ENCODE data around the gene KRTAP10-9. TPM values are rescaled to one million over a fixed set of nuclear protein-coding genes. Genes with fewer than 3 reads are reported as not detected.

Gene KRTAP10-9
- polyA plus RNA-seq, 1 of the 3 experiments (the other 2 are of a cell fraction): not detected

DNA sequence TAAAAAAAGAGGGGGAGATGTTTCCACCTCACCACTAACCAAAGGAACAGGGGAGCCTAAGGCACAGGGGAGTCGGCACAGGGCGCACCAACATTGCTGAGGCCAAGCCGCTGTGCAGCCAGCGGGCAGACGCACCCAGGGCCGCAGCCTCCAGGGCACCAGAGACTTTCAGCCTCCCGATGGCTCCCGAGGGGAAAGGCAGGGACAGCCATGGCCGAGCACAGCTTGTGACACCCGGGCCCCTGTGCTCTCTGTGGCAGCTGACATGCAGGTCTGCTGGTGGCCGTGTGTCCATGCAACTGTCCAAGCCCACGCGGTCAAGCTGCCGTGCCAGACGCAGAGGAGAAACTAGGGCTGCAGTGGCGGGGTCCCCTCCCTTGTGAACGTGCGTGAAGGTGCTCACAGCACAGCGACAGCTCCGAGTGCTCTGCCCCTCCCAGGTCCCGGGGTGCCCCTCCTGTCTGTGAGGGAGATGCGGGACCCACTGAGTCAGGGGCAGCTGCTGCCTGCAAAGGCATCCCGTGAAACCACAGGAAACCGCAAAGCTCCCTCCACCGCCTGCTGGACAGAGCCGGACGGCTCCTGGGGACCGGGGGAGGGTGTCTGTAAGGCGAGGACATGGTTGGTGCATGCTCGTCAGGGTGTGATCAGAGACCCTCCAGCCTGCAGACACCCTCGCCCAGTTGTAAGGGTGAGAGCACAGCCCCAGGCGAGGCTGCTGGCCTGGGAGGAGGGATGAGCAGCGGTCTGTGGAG lies 21.8 kb downstream of the KRTAP10-9 start:
- Histone ChIP-seq H3F3A (replicated peaks; ENCODE audit: insufficient read depth) (no peaks in the 10 kb centered on the region), H3K27me3 (ENCODE audit: insufficient read depth) (peaks cover 53% of the 10 kb centered on the region), H3K36me3 (replicated peaks in 1 of 2; ENCODE audit: control insufficient read depth in 1 of 2, insufficient read depth in 2 of 2, low read length in 1 of 2) (no peaks in the 10 kb centered on the region), H3K27ac (ENCODE audit: low read depth in 2 of 2, low read length in 1 of 2) (no peak overlapping the region), H3K79me2 (ENCODE audit: insufficient read depth) (no peaks in the 10 kb centered on the region), H3K4me3 (ENCODE audit: low read depth in 2 of 2, low read length in 1 of 2) (no peak overlapping the region), H4K20me1 (ENCODE audit: insufficient read depth) (no peaks in the 10 kb centered on the region), H3K9ac (no peak overlapping the region), H2AFZ (ENCODE audit: low read depth) (no peak overlapping the region), H3K4me1 (ENCODE audit: control insufficient read depth in 1 of 2, insufficient read depth in 2 of 2, low read depth in 1 of 2, low read length in 1 of 2) (no peaks in the 10 kb centered on the region), H3K4me2 (no peak overlapping the region), H3K9me3 (0 out of 2 replicates have a peak, but pooled peaks cover 5% of the 10 kb centered on the region), H3K9me2 (no peaks in the 10 kb centered on the region)
- ChIA-PET POLR2A (interaction anchor here (0.6 kb wide), 1 partner anchor 50 kb away, joined by 3 read pairs; no protein-coding TSS in a partner anchor), CTCF (interaction anchor here (1.9 kb wide), 1 partner anchor 11 kb away, joined by 4 read pairs; the partner anchor contains the start of gene KRTAP10-10)
- no peak for DNase-seq
- 14% methylated on average over 24 of the region's 33 CpGs for WGBS (ENCODE audit: low lambda C conversion rate)
- no peak for TF ChIP-seq RAD21 (IDR thresholded peaks at IDR 0.05; ENCODE audit: low read length)
- no peak for TF ChIP-seq ELF1 (IDR thresholded peaks at IDR 0.05)
- TF ChIP-seq CHD2 (IDR thresholded peaks at IDR 0.05; ENCODE audit: low read length, partially characterized antibody): no peak
- no peak for TF ChIP-seq POLR2AphosphoS5 (IDR thresholded peaks at IDR 0.05; ENCODE audit: low read depth, low read length)
- TF ChIP-seq YY1 (IDR thresholded peaks at IDR 0.05; ENCODE audit: low read depth): no peak
- no peak for TF ChIP-seq EZH2phosphoT487 (IDR thresholded peaks at IDR 0.05; ENCODE audit: borderline replicate concordance, low read depth)
- TF ChIP-seq RCOR1 (IDR thresholded peaks at IDR 0.05; ENCODE audit: low read length): no peak
- no peak for TF ChIP-seq NFIC (IDR thresholded peaks at IDR 0.05; ENCODE audit: borderline replicate concordance)
- TF ChIP-seq FOXJ3 (CRISPR knock-in tag; IDR thresholded peaks at IDR 0.05): no peak
- no peak for TF ChIP-seq RXRA (IDR thresholded peaks at IDR 0.05; ENCODE audit: borderline replicate concordance, low read depth)
- TF ChIP-seq SMC3 (IDR thresholded peaks at IDR 0.05; ENCODE audit: low read depth, low read length): no peak
- TF ChIP-seq, protein P1, sequence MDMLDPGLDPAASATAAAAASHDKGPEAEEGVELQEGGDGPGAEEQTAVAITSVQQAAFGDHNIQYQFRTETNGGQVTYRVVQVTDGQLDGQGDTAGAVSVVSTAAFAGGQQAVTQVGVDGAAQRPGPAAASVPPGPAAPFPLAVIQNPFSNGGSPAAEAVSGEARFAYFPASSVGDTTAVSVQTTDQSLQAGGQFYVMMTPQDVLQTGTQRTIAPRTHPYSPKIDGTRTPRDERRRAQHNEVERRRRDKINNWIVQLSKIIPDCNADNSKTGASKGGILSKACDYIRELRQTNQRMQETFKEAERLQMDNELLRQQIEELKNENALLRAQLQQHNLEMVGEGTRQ (IDR thresholded peaks at IDR 0.05; ENCODE audit: borderline replicate concordance, low read depth, low read length): no peak
- TF ChIP-seq, protein P2, sequence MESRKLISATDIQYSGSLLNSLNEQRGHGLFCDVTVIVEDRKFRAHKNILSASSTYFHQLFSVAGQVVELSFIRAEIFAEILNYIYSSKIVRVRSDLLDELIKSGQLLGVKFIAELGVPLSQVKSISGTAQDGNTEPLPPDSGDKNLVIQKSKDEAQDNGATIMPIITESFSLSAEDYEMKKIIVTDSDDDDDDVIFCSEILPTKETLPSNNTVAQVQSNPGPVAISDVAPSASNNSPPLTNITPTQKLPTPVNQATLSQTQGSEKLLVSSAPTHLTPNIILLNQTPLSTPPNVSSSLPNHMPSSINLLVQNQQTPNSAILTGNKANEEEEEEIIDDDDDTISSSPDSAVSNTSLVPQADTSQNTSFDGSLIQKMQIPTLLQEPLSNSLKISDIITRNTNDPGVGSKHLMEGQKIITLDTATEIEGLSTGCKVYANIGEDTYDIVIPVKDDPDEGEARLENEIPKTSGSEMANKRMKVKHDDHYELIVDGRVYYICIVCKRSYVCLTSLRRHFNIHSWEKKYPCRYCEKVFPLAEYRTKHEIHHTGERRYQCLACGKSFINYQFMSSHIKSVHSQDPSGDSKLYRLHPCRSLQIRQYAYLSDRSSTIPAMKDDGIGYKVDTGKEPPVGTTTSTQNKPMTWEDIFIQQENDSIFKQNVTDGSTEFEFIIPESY (IDR thresholded peaks at IDR 0.05; ENCODE audit: borderline replicate concordance, low read depth): no peak
- TF ChIP-seq, protein P3, sequence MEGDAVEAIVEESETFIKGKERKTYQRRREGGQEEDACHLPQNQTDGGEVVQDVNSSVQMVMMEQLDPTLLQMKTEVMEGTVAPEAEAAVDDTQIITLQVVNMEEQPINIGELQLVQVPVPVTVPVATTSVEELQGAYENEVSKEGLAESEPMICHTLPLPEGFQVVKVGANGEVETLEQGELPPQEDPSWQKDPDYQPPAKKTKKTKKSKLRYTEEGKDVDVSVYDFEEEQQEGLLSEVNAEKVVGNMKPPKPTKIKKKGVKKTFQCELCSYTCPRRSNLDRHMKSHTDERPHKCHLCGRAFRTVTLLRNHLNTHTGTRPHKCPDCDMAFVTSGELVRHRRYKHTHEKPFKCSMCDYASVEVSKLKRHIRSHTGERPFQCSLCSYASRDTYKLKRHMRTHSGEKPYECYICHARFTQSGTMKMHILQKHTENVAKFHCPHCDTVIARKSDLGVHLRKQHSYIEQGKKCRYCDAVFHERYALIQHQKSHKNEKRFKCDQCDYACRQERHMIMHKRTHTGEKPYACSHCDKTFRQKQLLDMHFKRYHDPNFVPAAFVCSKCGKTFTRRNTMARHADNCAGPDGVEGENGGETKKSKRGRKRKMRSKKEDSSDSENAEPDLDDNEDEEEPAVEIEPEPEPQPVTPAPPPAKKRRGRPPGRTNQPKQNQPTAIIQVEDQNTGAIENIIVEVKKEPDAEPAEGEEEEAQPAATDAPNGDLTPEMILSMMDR (IDR thresholded peaks at IDR 0.05): no peak
- TF ChIP-seq TEAD4 (IDR thresholded peaks at IDR 0.05; ENCODE audit: borderline replicate concordance, insufficient read depth): no peak
- TF ChIP-seq JUND (IDR thresholded peaks at IDR 0.05): no peak
- no peak for TF ChIP-seq GABPA (IDR thresholded peaks at IDR 0.05; ENCODE audit: low read depth)
- TF ChIP-seq, protein P4, sequence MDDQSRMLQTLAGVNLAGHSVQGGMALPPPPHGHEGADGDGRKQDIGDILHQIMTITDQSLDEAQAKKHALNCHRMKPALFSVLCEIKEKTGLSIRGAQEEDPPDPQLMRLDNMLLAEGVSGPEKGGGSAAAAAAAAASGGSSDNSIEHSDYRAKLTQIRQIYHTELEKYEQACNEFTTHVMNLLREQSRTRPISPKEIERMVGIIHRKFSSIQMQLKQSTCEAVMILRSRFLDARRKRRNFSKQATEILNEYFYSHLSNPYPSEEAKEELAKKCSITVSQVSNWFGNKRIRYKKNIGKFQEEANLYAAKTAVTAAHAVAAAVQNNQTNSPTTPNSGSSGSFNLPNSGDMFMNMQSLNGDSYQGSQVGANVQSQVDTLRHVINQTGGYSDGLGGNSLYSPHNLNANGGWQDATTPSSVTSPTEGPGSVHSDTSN (IDR thresholded peaks at IDR 0.05): no peak
- TF ChIP-seq NRF1 (IDR thresholded peaks at IDR 0.05; ENCODE audit: low read depth, low read length): no peak
- TF ChIP-seq, protein P5, sequence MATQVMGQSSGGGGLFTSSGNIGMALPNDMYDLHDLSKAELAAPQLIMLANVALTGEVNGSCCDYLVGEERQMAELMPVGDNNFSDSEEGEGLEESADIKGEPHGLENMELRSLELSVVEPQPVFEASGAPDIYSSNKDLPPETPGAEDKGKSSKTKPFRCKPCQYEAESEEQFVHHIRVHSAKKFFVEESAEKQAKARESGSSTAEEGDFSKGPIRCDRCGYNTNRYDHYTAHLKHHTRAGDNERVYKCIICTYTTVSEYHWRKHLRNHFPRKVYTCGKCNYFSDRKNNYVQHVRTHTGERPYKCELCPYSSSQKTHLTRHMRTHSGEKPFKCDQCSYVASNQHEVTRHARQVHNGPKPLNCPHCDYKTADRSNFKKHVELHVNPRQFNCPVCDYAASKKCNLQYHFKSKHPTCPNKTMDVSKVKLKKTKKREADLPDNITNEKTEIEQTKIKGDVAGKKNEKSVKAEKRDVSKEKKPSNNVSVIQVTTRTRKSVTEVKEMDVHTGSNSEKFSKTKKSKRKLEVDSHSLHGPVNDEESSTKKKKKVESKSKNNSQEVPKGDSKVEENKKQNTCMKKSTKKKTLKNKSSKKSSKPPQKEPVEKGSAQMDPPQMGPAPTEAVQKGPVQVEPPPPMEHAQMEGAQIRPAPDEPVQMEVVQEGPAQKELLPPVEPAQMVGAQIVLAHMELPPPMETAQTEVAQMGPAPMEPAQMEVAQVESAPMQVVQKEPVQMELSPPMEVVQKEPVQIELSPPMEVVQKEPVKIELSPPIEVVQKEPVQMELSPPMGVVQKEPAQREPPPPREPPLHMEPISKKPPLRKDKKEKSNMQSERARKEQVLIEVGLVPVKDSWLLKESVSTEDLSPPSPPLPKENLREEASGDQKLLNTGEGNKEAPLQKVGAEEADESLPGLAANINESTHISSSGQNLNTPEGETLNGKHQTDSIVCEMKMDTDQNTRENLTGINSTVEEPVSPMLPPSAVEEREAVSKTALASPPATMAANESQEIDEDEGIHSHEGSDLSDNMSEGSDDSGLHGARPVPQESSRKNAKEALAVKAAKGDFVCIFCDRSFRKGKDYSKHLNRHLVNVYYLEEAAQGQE (IDR thresholded peaks at IDR 0.05; ENCODE audit: low read depth, low read length): no peak
